Measurements from ENCODE around the gene ATN1.
A peak's percentile ranks its signal among the peaks of the same experiment; 100 is the strongest.

ATN1 gene

GRCh38 chr12:6951551-6952120 lies 23.9 kb downstream of the ATN1 start:
- peak overlapping the region; percentile 97 for H3K4me3 ChIP-seq (ENCODE audit: low read depth, low read length)
- no peak for TF ChIP-seq CTCF (IDR thresholded peaks at IDR 0.05; ENCODE audit: borderline replicate concordance, insufficient read depth, low read depth, low read length)

GRCh38 chr12:6952121-6952862 lies 24.5 kb downstream of the ATN1 start:
- no peak for TF ChIP-seq CTCF (IDR thresholded peaks at IDR 0.05; ENCODE audit: borderline replicate concordance, insufficient read depth, low read depth, low read length)
- H3K4me3 ChIP-seq (ENCODE audit: low read depth, low read length): peak overlapping the region; percentile 97

GRCh38 chr12:6952863-6953441 lies 25.2 kb downstream of the ATN1 start:
- no peak for TF ChIP-seq CTCF (IDR thresholded peaks at IDR 0.05; ENCODE audit: borderline replicate concordance, insufficient read depth, low read depth, low read length)
- peak overlapping the region; percentile 97 for H3K4me3 ChIP-seq (ENCODE audit: low read depth, low read length)

GRCh38 chr12:6953442-6954315 lies 25.9 kb downstream of the ATN1 start:
- no peak for TF ChIP-seq CTCF (IDR thresholded peaks at IDR 0.05; ENCODE audit: borderline replicate concordance, insufficient read depth, low read depth, low read length)
- H3K4me3 ChIP-seq (ENCODE audit: low read depth, low read length): peak overlapping the region; percentile 97

- no peak for TF ChIP-seq CTCF (IDR thresholded peaks at IDR 0.05; ENCODE audit: borderline replicate concordance, insufficient read depth, low read depth, low read length)
- H3K4me3 ChIP-seq (ENCODE audit: low read depth, low read length): peak overlapping the region; percentile 97
Measured at GRCh38 chr12:6954316-6955107, 26.8 kb downstream of the ATN1 start.
